ENCODE data around the gene C16orf46.
"Not testable (repeated sequence)": the region's sequence is repeated elsewhere in the genome, so short reads cannot be mapped to it uniquely, and the experiment has no call there.

C16orf46 gene, protein sequence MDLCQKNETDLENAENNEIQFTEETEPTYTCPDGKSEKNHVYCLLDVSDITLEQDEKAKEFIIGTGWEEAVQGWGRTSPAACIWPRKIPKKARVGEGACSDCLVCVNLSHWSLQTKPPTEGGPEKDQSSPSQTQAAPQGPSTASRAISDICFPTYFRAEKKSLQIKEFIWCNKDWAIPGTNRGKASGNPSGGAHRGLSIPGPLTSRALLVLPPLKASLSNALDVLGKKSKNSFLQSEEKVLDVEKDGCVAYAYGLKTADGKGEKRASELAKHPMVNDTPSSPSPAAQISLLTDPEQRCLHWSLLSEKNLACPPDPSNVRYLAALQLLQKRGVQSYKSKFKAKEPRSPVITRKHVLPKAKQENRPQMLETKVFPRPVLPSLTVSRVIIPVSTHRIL

GRCh38 chr16:81077076-81077940, at the start of gene C16orf46:
TSS of gene C16orf46 (minus strand) at chr16:81077238. CDS start at chr16:81063955, 13,283 bp downstream.
- DNase-seq (ENCODE audit: low read depth), result peak; percentile 87

GRCh38 chr16:81123092-81123852, 46.2 kb upstream of the C16orf46 start:
- no peak for DNase-seq (ENCODE audit: low read depth)

GRCh38 chr16:81121474-81121990, 44.5 kb upstream of the C16orf46 start:
- no peak for DNase-seq (ENCODE audit: low read depth)

DNA sequence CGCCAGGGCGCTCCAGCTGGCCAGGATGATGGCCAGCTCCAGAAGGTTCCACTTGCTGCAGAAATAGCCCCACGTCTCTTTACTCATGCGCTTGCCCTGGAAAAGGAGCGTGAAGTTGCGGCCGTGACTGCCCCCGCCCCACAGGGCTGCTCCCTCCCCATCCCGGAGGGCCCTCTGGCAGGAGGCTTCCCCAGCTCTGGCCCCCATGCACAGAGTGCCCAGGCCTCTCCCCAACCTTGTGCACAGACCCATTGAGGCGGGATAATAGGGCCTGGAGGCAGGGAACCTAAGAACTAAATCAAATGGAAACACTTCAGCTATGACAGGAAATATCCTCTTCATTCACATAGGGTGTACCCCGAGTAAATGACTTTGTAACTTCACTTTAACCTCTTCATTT, 40.4 kb upstream of the C16orf46 start:
- DNase-seq (ENCODE audit: low read depth), result no peak

- no peak for DNase-seq (ENCODE audit: low read depth)
These were observed 39.2 kb upstream of the C16orf46 start for GRCh38 chr16:81116285-81116684.

GRCh38 chr16:81112453-81112852, 35.4 kb upstream of the C16orf46 start:
- DNase-seq (ENCODE audit: low read depth), result no peak

GRCh38 chr16:81109274-81109673, 32.2 kb upstream of the C16orf46 start:
- not testable (repeated sequence) for DNase-seq (ENCODE audit: low read depth)

DNA sequence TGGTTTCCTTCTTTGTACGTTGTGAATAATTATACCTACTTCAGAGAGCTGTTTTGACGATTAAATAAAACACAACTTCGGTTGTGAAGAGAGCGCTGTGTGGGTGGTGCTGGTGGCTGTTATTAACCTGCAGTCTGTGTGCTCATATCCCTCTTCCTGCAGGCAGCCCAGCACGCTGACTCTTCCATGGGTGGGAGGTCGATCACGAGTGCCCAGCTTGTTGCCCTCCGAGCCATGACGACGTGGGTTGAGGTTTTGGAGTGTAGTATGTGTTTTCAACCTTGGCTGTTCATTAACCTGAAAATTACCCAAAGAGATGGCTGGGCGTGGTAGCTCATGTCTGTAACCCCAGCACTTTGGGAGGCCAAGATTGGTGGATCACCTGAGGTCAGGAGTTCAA, 30.5 kb upstream of the C16orf46 start:
- no peak for DNase-seq (ENCODE audit: low read depth)

GRCh38 chr16:81106826-81107503, 29.9 kb upstream of the C16orf46 start:
- DNase-seq (ENCODE audit: low read depth), result no peak

- no peak for DNase-seq (ENCODE audit: low read depth)
These were observed 28.9 kb upstream of the C16orf46 start for GRCh38 chr16:81105946-81106345.

DNA sequence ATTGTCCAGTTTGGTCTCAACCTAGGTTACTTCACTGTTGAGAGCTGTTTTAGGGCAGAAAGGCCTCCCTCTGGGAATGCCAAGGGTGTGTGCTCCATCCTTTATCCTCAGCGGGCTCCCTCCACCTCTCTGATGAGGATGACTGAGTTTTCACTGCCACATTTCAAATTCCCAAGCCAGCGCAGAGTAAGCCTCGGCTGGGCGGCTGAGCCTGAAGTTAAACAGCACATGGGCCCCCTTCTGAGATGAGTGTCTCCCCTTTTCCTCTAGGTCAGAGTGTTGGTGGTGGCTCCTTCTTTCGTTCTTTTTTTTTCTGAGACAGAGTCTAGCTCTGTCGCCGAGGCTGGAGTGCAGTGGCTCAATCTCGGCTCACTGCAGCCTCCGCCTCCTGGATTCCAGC, 24.7 kb upstream of the C16orf46 start:
- DNase-seq (ENCODE audit: low read depth), result no peak

DNA sequence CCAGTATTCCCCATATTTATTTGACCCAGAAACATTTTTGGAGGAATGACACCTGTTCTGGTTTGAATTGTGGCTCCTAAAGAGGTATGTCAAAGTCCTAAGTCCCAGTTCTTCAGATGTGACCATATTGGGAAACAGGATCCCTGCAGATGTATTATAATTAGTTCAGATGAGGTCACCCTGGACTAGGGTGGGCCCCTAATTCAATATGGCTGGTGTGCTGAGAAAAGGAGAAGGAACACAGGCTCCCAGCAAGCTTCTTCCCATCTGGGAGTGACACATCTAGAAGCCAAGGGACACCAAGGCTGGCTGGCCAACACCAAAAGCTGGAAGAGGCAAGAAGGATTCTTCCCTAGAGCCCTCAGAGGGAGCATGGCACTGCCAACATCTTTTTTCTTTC, 22.9 kb upstream of the C16orf46 start:
- no peak for DNase-seq (ENCODE audit: low read depth)

- DNase-seq (ENCODE audit: low read depth), result no peak
These were observed 20.2 kb upstream of the C16orf46 start for GRCh38 chr16:81097230-81097629.

GRCh38 chr16:81096715-81097208, 19.7 kb upstream of the C16orf46 start:
- DNase-seq (ENCODE audit: low read depth), result no peak

- peak; percentile 99 for DNase-seq (ENCODE audit: low read depth)
These were observed 19.1 kb upstream of the C16orf46 start, which contains the start of gene GCSH for GRCh38 chr16:81095953-81096714. TSS of gene GCSH (minus strand) at chr16:81096395. CDS start at chr16:81096278, 117 bp downstream.

DNA sequence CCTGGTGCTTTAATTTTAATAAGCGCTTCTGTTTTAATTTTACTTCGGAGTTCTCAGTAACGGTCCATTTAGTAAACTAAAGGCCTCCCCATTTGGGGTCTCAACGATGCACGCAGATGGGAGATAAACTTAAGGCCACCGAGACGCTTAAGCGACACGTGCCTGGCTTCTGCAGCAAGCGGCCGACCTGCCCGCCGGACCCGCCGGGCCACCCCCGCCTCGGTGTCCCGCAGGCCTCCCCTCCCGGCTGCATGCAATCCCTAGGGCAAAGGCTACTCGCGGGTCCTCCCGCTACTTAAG, 18.6 kb upstream of the C16orf46 start:
- no peak for DNase-seq (ENCODE audit: low read depth)

- DNase-seq (ENCODE audit: low read depth), result no peak
These were observed 17.8 kb upstream of the C16orf46 start for GRCh38 chr16:81094771-81095251.

- no peak for DNase-seq (ENCODE audit: low read depth)
These were observed 11.8 kb upstream of the C16orf46 start for GRCh38 chr16:81088836-81089235.

DNA sequence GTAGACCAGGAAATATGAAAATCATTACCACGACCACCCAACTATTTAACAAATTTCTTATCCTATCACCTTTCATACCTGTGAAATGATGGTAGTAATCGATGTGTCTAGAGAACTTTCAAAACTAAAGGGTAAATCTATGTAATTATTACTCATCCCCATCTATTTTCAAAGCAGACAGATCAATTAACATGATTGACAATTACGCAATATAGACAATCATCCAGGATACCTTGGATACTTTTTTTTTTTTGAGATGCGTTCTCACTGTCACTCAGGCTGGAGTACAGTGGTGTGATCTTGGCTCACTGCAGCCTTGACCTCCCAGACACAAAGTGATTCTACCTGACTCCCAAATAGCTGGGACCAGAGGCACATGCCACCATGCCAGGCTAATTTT, 4.0 kb upstream of the C16orf46 start:
- no peak for DNase-seq (ENCODE audit: low read depth)

DNA sequence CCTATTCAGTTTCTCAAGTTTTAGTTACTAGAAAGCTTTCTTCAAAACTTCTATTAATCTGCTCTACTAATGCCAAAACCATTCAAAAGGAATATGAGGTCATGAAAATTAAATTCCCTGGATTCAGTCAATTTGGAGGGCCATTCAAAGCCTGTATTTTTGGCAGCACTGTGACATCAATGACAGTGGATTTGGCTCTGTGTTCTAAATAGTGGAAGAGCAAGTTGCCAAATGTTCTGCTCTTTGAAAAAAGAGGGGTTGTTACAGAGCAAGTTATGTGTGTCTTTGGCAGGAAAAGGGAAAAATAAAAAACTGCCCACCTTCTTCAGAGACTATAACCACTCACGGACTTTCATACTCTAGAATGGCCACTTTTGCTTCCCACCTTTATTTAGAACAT, 3.2 kb upstream of the C16orf46 start:
- DNase-seq (ENCODE audit: low read depth), result no peak
